Measurements from ENCODE around the gene DENND4A.

Gene DENND4A

GRCh38 chr15:65632780-65633375 is 159.2 kb downstream of the DENND4A start (continued):
- TF ChIP-seq BACH2 (CRISPR knock-in tag; IDR thresholded peaks at IDR 0.05; ENCODE audit: borderline replicate concordance) (no peak), TOX (CRISPR knock-in tag; IDR thresholded peaks at IDR 0.05; ENCODE audit: borderline replicate concordance) (no peak), ESRRG (CRISPR knock-in tag; IDR thresholded peaks at IDR 0.05) (no peak), ZFP30 (CRISPR knock-in tag; IDR thresholded peaks at IDR 0.05) (no peak), PPARA (CRISPR knock-in tag; IDR thresholded peaks at IDR 0.05; ENCODE audit: borderline replicate concordance) (no peak)

DNA sequence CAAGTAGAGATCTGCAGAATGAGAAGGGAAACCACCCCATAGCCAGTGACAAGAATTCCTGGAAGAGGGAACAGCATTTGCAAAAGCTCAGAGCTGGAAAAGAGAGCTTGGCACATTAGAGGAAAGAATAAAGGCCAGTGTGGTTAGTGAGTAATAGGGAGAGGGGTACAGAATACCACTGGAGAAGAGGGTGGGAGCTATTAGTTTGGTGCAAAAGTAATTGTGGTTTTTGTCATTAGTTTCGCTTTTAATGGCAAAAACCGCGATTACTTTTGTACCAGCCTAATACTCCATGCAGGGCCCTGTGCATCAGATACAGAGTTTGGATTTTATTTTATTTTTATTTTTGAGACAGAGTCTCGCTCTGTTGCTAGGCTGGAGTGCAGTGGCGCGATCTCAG is 160.6 kb downstream of the DENND4A start:
- no peak for TF ChIP-seq RARB (CRISPR knock-in tag; IDR thresholded peaks at IDR 0.05)
- TF ChIP-seq BACH2 (CRISPR knock-in tag; IDR thresholded peaks at IDR 0.05; ENCODE audit: borderline replicate concordance) = no peak
- TF ChIP-seq ZNF70 (CRISPR knock-in tag; IDR thresholded peaks at IDR 0.05) = no peak
- no peak for TF ChIP-seq GLIS3 (CRISPR knock-in tag; IDR thresholded peaks at IDR 0.05)
- no peak for TF ChIP-seq ZNF8 (CRISPR knock-in tag; IDR thresholded peaks at IDR 0.05)
- TF ChIP-seq ZC3H10 (CRISPR knock-in tag; IDR thresholded peaks at IDR 0.05) = no peak
- no peak for TF ChIP-seq ESRRG (CRISPR knock-in tag; IDR thresholded peaks at IDR 0.05)
- TF ChIP-seq, protein P1, sequence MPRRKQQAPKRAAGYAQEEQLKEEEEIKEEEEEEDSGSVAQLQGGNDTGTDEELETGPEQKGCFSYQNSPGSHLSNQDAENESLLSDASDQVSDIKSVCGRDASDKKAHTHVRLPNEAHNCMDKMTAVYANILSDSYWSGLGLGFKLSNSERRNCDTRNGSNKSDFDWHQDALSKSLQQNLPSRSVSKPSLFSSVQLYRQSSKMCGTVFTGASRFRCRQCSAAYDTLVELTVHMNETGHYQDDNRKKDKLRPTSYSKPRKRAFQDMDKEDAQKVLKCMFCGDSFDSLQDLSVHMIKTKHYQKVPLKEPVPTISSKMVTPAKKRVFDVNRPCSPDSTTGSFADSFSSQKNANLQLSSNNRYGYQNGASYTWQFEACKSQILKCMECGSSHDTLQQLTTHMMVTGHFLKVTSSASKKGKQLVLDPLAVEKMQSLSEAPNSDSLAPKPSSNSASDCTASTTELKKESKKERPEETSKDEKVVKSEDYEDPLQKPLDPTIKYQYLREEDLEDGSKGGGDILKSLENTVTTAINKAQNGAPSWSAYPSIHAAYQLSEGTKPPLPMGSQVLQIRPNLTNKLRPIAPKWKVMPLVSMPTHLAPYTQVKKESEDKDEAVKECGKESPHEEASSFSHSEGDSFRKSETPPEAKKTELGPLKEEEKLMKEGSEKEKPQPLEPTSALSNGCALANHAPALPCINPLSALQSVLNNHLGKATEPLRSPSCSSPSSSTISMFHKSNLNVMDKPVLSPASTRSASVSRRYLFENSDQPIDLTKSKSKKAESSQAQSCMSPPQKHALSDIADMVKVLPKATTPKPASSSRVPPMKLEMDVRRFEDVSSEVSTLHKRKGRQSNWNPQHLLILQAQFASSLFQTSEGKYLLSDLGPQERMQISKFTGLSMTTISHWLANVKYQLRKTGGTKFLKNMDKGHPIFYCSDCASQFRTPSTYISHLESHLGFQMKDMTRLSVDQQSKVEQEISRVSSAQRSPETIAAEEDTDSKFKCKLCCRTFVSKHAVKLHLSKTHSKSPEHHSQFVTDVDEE (CRISPR knock-in tag; IDR thresholded peaks at IDR 0.05) = no peak
- no peak for TF ChIP-seq ARNTL (CRISPR knock-in tag; IDR thresholded peaks at IDR 0.05; ENCODE audit: borderline replicate concordance, low read depth)
- TF ChIP-seq ISL1 (CRISPR knock-in tag; IDR thresholded peaks at IDR 0.05) = no peak
- no peak for TF ChIP-seq TCF4 (CRISPR knock-in tag; IDR thresholded peaks at IDR 0.05; ENCODE audit: borderline replicate concordance)
- no peak for TF ChIP-seq CSDC2 (CRISPR knock-in tag; IDR thresholded peaks at IDR 0.05)
- no peak for TF ChIP-seq PATZ1 (CRISPR knock-in tag; IDR thresholded peaks at IDR 0.05; ENCODE audit: borderline replicate concordance)
- TF ChIP-seq, protein P2, sequence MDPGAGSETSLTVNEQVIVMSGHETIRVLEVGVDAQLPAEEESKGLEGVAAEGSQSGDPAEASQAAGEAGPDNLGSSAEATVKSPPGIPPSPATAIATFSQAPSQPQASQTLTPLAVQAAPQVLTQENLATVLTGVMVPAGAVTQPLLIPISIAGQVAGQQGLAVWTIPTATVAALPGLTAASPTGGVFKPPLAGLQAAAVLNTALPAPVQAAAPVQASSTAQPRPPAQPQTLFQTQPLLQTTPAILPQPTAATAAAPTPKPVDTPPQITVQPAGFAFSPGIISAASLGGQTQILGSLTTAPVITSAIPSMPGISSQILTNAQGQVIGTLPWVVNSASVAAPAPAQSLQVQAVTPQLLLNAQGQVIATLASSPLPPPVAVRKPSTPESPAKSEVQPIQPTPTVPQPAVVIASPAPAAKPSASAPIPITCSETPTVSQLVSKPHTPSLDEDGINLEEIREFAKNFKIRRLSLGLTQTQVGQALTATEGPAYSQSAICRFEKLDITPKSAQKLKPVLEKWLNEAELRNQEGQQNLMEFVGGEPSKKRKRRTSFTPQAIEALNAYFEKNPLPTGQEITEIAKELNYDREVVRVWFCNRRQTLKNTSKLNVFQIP (CRISPR knock-in tag; IDR thresholded peaks at IDR 0.05; ENCODE audit: borderline replicate concordance, low read depth) = no peak
- no peak for TF ChIP-seq ZFP30 (CRISPR knock-in tag; IDR thresholded peaks at IDR 0.05)
- ATAC-seq = no peak

DNA sequence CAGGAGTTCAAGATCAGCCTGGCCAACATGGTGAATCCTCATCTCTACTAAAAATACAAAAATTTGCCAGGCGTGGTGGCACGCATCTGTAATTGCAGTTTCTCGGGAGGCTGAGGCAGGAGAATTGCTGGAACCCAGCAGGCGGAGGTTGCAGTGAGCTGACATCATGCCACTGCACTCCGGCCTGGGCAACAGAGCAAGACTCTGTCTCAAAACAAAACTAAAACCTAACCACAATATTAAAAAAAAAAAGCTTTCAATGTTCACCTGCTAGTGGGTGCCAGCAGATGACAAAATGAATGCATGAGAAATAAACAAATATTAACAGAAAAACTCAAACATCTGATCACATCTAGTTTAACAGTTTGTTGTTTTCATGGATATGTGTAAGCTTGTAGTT is 161.3 kb downstream of the DENND4A start:
- no peak for ATAC-seq
- TF ChIP-seq TOX (CRISPR knock-in tag; IDR thresholded peaks at IDR 0.05; ENCODE audit: borderline replicate concordance) (no peak), ZFP30 (CRISPR knock-in tag; IDR thresholded peaks at IDR 0.05) (no peak), ZNF8 (CRISPR knock-in tag; IDR thresholded peaks at IDR 0.05) (no peak), ZNF70 (CRISPR knock-in tag; IDR thresholded peaks at IDR 0.05) (no peak), TCF4 (CRISPR knock-in tag; IDR thresholded peaks at IDR 0.05; ENCODE audit: borderline replicate concordance) (no peak), ZNF565 (CRISPR knock-in tag; conservative IDR thresholded peaks at IDR 0.05; ENCODE audit: low read depth) (no peak), CSRNP3 (CRISPR knock-in tag; IDR thresholded peaks at IDR 0.05) (no peak), ISL1 (CRISPR knock-in tag; IDR thresholded peaks at IDR 0.05) (no peak), PATZ1 (CRISPR knock-in tag; IDR thresholded peaks at IDR 0.05; ENCODE audit: borderline replicate concordance) (no peak), OSR1 (CRISPR knock-in tag; IDR thresholded peaks at IDR 0.05) (no peak), GLIS3 (CRISPR knock-in tag; IDR thresholded peaks at IDR 0.05) (no peak), SNAI2 (CRISPR knock-in tag; IDR thresholded peaks at IDR 0.05) (no peak)
- TF ChIP-seq, protein P3, sequence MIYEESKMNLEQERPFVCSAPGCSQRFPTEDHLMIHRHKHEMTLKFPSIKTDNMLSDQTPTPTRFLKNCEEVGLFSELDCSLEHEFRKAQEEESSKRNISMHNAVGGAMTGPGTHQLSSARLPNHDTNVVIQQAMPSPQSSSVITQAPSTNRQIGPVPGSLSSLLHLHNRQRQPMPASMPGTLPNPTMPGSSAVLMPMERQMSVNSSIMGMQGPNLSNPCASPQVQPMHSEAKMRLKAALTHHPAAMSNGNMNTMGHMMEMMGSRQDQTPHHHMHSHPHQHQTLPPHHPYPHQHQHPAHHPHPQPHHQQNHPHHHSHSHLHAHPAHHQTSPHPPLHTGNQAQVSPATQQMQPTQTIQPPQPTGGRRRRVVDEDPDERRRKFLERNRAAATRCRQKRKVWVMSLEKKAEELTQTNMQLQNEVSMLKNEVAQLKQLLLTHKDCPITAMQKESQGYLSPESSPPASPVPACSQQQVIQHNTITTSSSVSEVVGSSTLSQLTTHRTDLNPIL (CRISPR knock-in tag; IDR thresholded peaks at IDR 0.05; ENCODE audit: low read depth) = no peak

All from SK-N-SH treated with all-trans-retinoic acid at 6 μM for 48 hours (cell line).